Suprapubic skin (tissue), 4 donors: ENCODE data around the gene ATG3.

Experiments
- CTCF ChIP-seq, 2 donors: fragments of 200-600 bp in 1 of 2; fragments of 450-650 bp in 1 of 2; sonication (generic) in 1 of 2; IDR thresholded peaks; one replicate each; pipeline ENCODE4 v1.5.1; 2016 to 2019; ENCODE audit warnings: antibody characterized with exemption in 2 of 2, mild to moderate bottlenecking in 1 of 2, moderate library complexity in 1 of 2
- EP300 ChIP-seq: sonication (generic); formaldehyde crosslinking; IDR thresholded peaks from one replicate; pipeline ENCODE4 v1.6.1; 2017; ENCODE audit warnings: antibody characterized with exemption
- POLR2A ChIP-seq, 2 donors: fragments of 450-650 bp; IDR thresholded peaks; one replicate each; pipeline ENCODE4 v1.6.1; 2017; ENCODE audit warnings: antibody characterized with exemption in 2 of 2, mild to moderate bottlenecking in 2 of 2, moderate library complexity in 2 of 2
- POLR2AphosphoS5 ChIP-seq, 3 donors: sonication (generic); formaldehyde crosslinking; IDR thresholded peaks; one replicate each; pipeline ENCODE4 v1.6.1; 2017; ENCODE audit warnings: antibody characterized with exemption in 3 of 3

- TF ChIP-seq CTCF (IDR thresholded peaks at IDR 0.05) (no peak), POLR2AphosphoS5 (IDR thresholded peaks at IDR 0.05) (no peak), EP300 (no peak), POLR2A (IDR thresholded peaks at IDR 0.05) (no peak)
These were observed 49.4 kb downstream of the ATG3 start for GRCh38 chr3:112512320-112512719.
